GM20000 (cell line): ENCODE results near the gene INO80C.
"Not testable (repeated sequence)": the region's sequence is repeated elsewhere in the genome, so short reads cannot be mapped to it uniquely, and the experiment has no call there.

ENCODE experiments used
- DNase-seq: peaks from one replicate; pipeline ENCODE4 v3.0.0; 2012; ENCODE audit warnings: low spot score
- CTCF ChIP-seq: IDR thresholded peaks from 2 replicates; pipeline ENCODE4 v1.5.1; 2012; ENCODE audit warnings: mild to moderate bottlenecking, control low read depth; ENCODE audit errors: extremely low read depth, missing control alignments

Gene INO80C

GRCh38 chr18:35458677-35459441 lies 38.9 kb downstream of the INO80C start:
- peak; percentile 46 for DNase-seq
- TF ChIP-seq CTCF = no peak

- DNase-seq = no peak
- TF ChIP-seq CTCF = no peak
Observed at GRCh38 chr18:35458271-35458670, 39.5 kb downstream of the INO80C start.

- no peak for DNase-seq
- no peak for TF ChIP-seq CTCF
Observed at GRCh38 chr18:35457140-35457704, 40.5 kb downstream of the INO80C start.

- TF ChIP-seq CTCF = no peak
- DNase-seq = no peak
Observed at GRCh38 chr18:35455926-35456763, 41.6 kb downstream of the INO80C start.

GRCh38 chr18:35454803-35455202 lies 43.0 kb downstream of the INO80C start:
- DNase-seq = no peak
- no peak for TF ChIP-seq CTCF

- DNase-seq = not testable (repeated sequence)
Observed at GRCh38 chr18:35453065-35453464, 44.7 kb downstream of the INO80C start.

- DNase-seq = no peak
- no peak for TF ChIP-seq CTCF
Observed at GRCh38 chr18:35451916-35452315, 45.8 kb downstream of the INO80C start.
